WTC11 (cell line): Measurements from ENCODE around the gene STOM. TPM values are rescaled to one million over a fixed set of nuclear protein-coding genes. Genes with fewer than 3 reads are reported as not detected.

Experiments used
- ATAC-seq: fragments of 200-7000 bp; cut with Tn5 transposase; 2 replicates; pipeline ENCODE4 v1.10.0; 2021; ENCODE audit warnings: mild to moderate bottlenecking, moderate library complexity
- CTCF ChIA-PET: fragments of 300-600 bp; sonication (Branson Sonifier 250); formaldehyde crosslinking; loops from one replicate; lab custom pipeline; 2021; ENCODE audit warnings: antibody characterized with exemption; lab: Charles Lee
- POLR2A ChIA-PET: fragments of 350-600 bp; sonication (Branson Sonifier 250); formaldehyde crosslinking; loops from one replicate; lab custom pipeline; 2021; ENCODE audit warnings: antibody characterized with exemption; lab: Charles Lee
- DNase-seq: peaks from one replicate; pipeline ENCODE4 v3.0.0; 2021; ENCODE audit warnings: low spot score
- H3K27ac Mint-ChIP-seq: 2 replicates; pipeline ENCODE4 v1.8.0; 2021; ENCODE audit warnings: mixed read lengths
- H3K27me3 Mint-ChIP-seq: 2 replicates; pipeline ENCODE4 v1.8.0; 2021; ENCODE audit warnings: low read depth, mild to moderate bottlenecking, moderate library complexity, mixed read lengths
- H3K36me3 Mint-ChIP-seq: 2 replicates; pipeline ENCODE4 v1.8.0; 2021; ENCODE audit warnings: mixed read lengths
- H3K4me1 Mint-ChIP-seq: 2 replicates; pipeline ENCODE4 v1.8.0; 2022; ENCODE audit warnings: mixed read lengths
- H3K4me3 Mint-ChIP-seq: 2 replicates; pipeline ENCODE4 v1.8.0; 2021; ENCODE audit warnings: mild to moderate bottlenecking, moderate library complexity, mixed read lengths
- H3K9me3 Mint-ChIP-seq: 2 replicates; pipeline ENCODE4 v1.8.0; 2021; ENCODE audit warnings: mixed read lengths
- ATF2 ChIP-seq: sonication (generic); formaldehyde crosslinking; IDR thresholded peaks from 2 replicates; pipeline ENCODE4 v1.8.1; 2022; ENCODE audit warnings: low read depth, missing genetic modification reagents, borderline replicate concordance
- ATF3 ChIP-seq: sonication (generic); formaldehyde crosslinking; conservative IDR thresholded peaks from 2 replicates; pipeline ENCODE4 v1.8.1; 2022; ENCODE audit warnings: mild to moderate bottlenecking, missing genetic modification reagents
- ATF6 ChIP-seq: sonication (generic); formaldehyde crosslinking; IDR thresholded peaks from 2 replicates; pipeline ENCODE4 v1.8.1; 2023; ENCODE audit warnings: mild to moderate bottlenecking, missing genetic modification reagents
- CREB1 ChIP-seq: sonication (generic); formaldehyde crosslinking; IDR thresholded peaks from 2 replicates; pipeline ENCODE4 v1.8.0; 2023; ENCODE audit warnings: mild to moderate bottlenecking, missing genetic modification reagents
- ELF4 ChIP-seq: sonication (generic); formaldehyde crosslinking; IDR thresholded peaks from 2 replicates; pipeline ENCODE4 v1.8.1; 2022; ENCODE audit warnings: low read depth, mild to moderate bottlenecking, moderate library complexity, missing genetic modification reagents
- FOXP4 ChIP-seq: sonication (generic); formaldehyde crosslinking; IDR thresholded peaks from 2 replicates; pipeline ENCODE4 v1.8.0; 2022; ENCODE audit warnings: mild to moderate bottlenecking, missing genetic modification reagents
- GRHL2 ChIP-seq: fragments of 250-450 bp; sonication (Bioruptor Pico); IDR thresholded peaks from 2 replicates; pipeline ENCODE4 v1.8.0; 2022; ENCODE audit warnings: mild to moderate bottlenecking, moderate library complexity; ENCODE audit not compliant: insufficient replicate concordance, severe bottlenecking
- HMGXB4 ChIP-seq: sonication (generic); formaldehyde crosslinking; IDR thresholded peaks from 2 replicates; pipeline ENCODE4 v1.8.1; 2023; ENCODE audit warnings: mild to moderate bottlenecking, moderate library complexity, missing genetic modification reagents
- IRF1 ChIP-seq: sonication (generic); formaldehyde crosslinking; IDR thresholded peaks from 2 replicates; pipeline ENCODE4 v1.8.0; 2023; ENCODE audit warnings: missing genetic modification reagents
- MLX ChIP-seq: sonication (generic); formaldehyde crosslinking; IDR thresholded peaks from 2 replicates; pipeline ENCODE4 v1.8.1; 2023; ENCODE audit warnings: mild to moderate bottlenecking, missing genetic modification reagents, moderate library complexity
- MXD4 ChIP-seq: fragments of 250-450 bp; sonication (Bioruptor Pico); IDR thresholded peaks from 2 replicates; pipeline ENCODE4 v1.8.0; 2021; ENCODE audit warnings: mild to moderate bottlenecking, moderate library complexity, borderline replicate concordance
- NFATC4 ChIP-seq: fragments of 250-450 bp; sonication (Bioruptor Pico); IDR thresholded peaks from 2 replicates; pipeline ENCODE4 v1.9.0; 2021; ENCODE audit warnings: mild to moderate bottlenecking
- NFE2L1 ChIP-seq: sonication (generic); formaldehyde crosslinking; IDR thresholded peaks from 2 replicates; pipeline ENCODE4 v1.8.1; 2023; ENCODE audit warnings: missing genetic modification reagents
- NR3C1 ChIP-seq: sonication (generic); formaldehyde crosslinking; conservative IDR thresholded peaks from 2 replicates; pipeline ENCODE4 v1.8.1; 2023; ENCODE audit warnings: low read depth, mild to moderate bottlenecking, missing genetic modification reagents
- RORB ChIP-seq: fragments of 250-450 bp; sonication (Bioruptor Pico); IDR thresholded peaks from 2 replicates; pipeline ENCODE4 v1.9.0; 2021; ENCODE audit warnings: mild to moderate bottlenecking
- TEAD1 ChIP-seq: sonication (generic); formaldehyde crosslinking; IDR thresholded peaks from 2 replicates; pipeline ENCODE4 v1.8.0; 2022; ENCODE audit warnings: mild to moderate bottlenecking, missing genetic modification reagents
- USF2 ChIP-seq: sonication (generic); formaldehyde crosslinking; IDR thresholded peaks from 2 replicates; pipeline ENCODE4 v1.8.1; 2023; ENCODE audit warnings: mild to moderate bottlenecking, missing genetic modification reagents, moderate library complexity
- ZBTB43 ChIP-seq: sonication (generic); formaldehyde crosslinking; IDR thresholded peaks from 2 replicates; pipeline ENCODE4 v1.8.1; 2023; ENCODE audit warnings: mild to moderate bottlenecking, missing genetic modification reagents
- ZNF396 ChIP-seq: fragments of 250-450 bp; sonication (Bioruptor Pico); IDR thresholded peaks from 2 replicates; pipeline ENCODE4 v1.8.0; 2021; ENCODE audit warnings: mild to moderate bottlenecking, moderate library complexity, borderline replicate concordance
- ZNF671 ChIP-seq: fragments of 250-450 bp; sonication (Bioruptor Pico); IDR thresholded peaks from 2 replicates; pipeline ENCODE4 v1.8.0; 2021; ENCODE audit warnings: mild to moderate bottlenecking
- ZSCAN18 ChIP-seq: fragments of 250-450 bp; sonication (Bioruptor Pico); IDR thresholded peaks from 2 replicates; pipeline ENCODE4 v2.1.2; 2022; ENCODE audit warnings: mild to moderate bottlenecking, moderate library complexity
- total RNA-seq: library from RNA; stranded (reverse); gene quantifications from 3 replicates; pipeline ENCODE4 v1.2.3, GENCODE V29; 2021

The STOM gene
- total RNA-seq, 1 experiment from 2014 or later, result 32.9 TPM

- Mint-ChIP-seq H3K27ac (0 out of 2 replicates have a peak overlapping the region, but pooled peaks have one; percentile 75), H3K27me3 (no peaks in the 10 kb centered on the region), H3K4me3 (no peak overlapping the region), H3K4me1 (no peaks in the 10 kb centered on the region), H3K9me3 (0 out of 2 replicates have a peak, but pooled peaks cover 3% of the 10 kb centered on the region), H3K36me3 (peaks cover 5% of the 10 kb centered on the region; the same call in 1 of the 2 replicates)
- no peak for ATAC-seq
- TF ChIP-seq NFATC4 (CRISPR knock-in tag) (no peak), RORB (CRISPR knock-in tag) (no peak), ATF2 (CRISPR knock-in tag) (no peak), NFE2L1 (no peak), ZBTB43 (CRISPR knock-in tag) (no peak), NR3C1 (CRISPR knock-in tag) (no peak), MXD4 (CRISPR knock-in tag) (no peak), FOXP4 (no peak), TEAD1 (CRISPR knock-in tag) (no peak), ATF3 (no peak), CREB1 (CRISPR knock-in tag) (no peak), ZNF396 (no peak), USF2 (CRISPR knock-in tag) (no peak), GRHL2 (CRISPR knock-in tag) (no peak), ELF4 (no peak), HMGXB4 (no peak)
- no peak for DNase-seq
- ChIA-PET POLR2A (interaction anchor here (0.7 kb wide), 1 partner anchor 28 kb away, joined by 3 read pairs; no protein-coding TSS in a partner anchor), CTCF (interaction anchor here (1.8 kb wide), 1 partner anchor 62 kb away, joined by 4 read pairs; no protein-coding TSS in a partner anchor)
These were observed 29.2 kb downstream of the STOM start for GRCh38 chr9:121340676-121341392.

- DNase-seq (no peak), ATAC-seq (no peak)
- no peak overlapping the region for H3K27ac Mint-ChIP-seq
- H3K27me3 Mint-ChIP-seq, result no peaks in the 10 kb centered on the region
- no peak overlapping the region for H3K4me3 Mint-ChIP-seq
- ChIA-PET POLR2A (no interaction called here), CTCF (interaction anchor here (1.8 kb wide), 1 partner anchor 61 kb away, joined by 4 read pairs; no protein-coding TSS in a partner anchor)
- peaks cover 5% of the 10 kb centered on the region; the same call in 1 of the 2 replicates for H3K36me3 Mint-ChIP-seq
- H3K4me1 Mint-ChIP-seq, result no peaks in the 10 kb centered on the region
- H3K9me3 Mint-ChIP-seq, result 0 out of 2 replicates have a peak, but pooled peaks cover 3% of the 10 kb centered on the region
- TF ChIP-seq ATF6 (CRISPR knock-in tag), result no peak
- TF ChIP-seq ZSCAN18, result no peak
- TF ChIP-seq ZNF671, result no peak
- TF ChIP-seq IRF1 (CRISPR knock-in tag), result no peak
- no peak for TF ChIP-seq MLX (CRISPR knock-in tag)
- TF ChIP-seq ZNF396, result no peak
These were observed 30.6 kb downstream of the STOM start for GRCh38 chr9:121339437-121339836.
